Tibial nerve (tissue), 3 donors: ENCODE results near the gene ZBTB21.

Source experiments
- POLR2A ChIP-seq, 2 donors: fragments of 450-650 bp; IDR thresholded peaks; one replicate each; pipeline ENCODE4 v1.6.1; 2017; ENCODE audit warnings: antibody characterized with exemption in 2 of 2, mild to moderate bottlenecking in 2 of 2, moderate library complexity in 2 of 2
- TF ChIP-seq, protein P1 (sequence below), 5 experiments: fragments of 200-600 bp in 3 of 5; fragments of 450-650 bp in 2 of 5; sonication (generic) in 3 of 5; IDR thresholded peaks; one replicate each; pipeline ENCODE4 v1.5.1; 2016 to 2019; ENCODE audit warnings: antibody characterized with exemption in 5 of 5, mild to moderate bottlenecking in 3 of 5, moderate library complexity in 2 of 5

DNA sequence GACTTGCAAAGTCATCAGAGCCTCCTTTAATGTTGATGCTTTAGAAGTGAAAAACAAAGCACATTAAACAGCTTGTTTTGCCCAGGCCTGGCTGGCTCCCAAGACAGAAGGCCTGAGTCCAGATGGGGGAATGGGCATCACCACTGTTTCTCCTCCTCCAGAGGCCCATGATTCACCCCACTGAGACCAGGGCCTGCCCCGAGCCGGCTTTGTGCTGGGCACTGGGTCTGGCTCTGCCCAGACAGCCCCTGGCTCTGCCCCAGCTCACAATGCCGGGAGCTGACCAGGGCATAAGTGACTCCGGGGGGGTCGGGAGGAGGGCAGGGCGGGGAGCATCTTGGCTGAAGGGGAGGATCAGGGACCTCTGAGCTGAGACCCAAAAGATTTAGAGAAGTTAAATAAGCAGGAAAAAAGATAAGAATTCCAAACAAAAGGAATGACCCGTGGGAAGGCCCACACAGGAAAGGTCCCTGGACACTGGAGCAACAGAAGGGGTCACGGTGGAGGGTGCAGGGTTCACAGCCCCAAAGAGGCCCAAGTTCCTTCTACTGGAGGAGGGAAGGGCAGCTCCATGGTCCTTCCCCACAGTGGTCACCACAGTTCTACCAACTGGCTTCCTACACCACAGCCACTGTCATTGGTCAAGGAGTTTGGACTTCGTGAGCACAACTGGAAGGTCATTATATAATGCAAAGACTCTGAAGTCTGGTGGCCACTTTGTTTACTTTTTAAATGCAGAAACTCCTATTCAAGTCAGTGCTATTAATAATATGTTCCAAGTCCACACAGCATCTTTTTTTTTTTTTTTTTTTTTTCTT lies 61.9 kb downstream of the ZBTB21 start:
- TF ChIP-seq, protein P1, sequence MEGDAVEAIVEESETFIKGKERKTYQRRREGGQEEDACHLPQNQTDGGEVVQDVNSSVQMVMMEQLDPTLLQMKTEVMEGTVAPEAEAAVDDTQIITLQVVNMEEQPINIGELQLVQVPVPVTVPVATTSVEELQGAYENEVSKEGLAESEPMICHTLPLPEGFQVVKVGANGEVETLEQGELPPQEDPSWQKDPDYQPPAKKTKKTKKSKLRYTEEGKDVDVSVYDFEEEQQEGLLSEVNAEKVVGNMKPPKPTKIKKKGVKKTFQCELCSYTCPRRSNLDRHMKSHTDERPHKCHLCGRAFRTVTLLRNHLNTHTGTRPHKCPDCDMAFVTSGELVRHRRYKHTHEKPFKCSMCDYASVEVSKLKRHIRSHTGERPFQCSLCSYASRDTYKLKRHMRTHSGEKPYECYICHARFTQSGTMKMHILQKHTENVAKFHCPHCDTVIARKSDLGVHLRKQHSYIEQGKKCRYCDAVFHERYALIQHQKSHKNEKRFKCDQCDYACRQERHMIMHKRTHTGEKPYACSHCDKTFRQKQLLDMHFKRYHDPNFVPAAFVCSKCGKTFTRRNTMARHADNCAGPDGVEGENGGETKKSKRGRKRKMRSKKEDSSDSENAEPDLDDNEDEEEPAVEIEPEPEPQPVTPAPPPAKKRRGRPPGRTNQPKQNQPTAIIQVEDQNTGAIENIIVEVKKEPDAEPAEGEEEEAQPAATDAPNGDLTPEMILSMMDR (IDR thresholded peaks at IDR 0.05), result no peak
- TF ChIP-seq POLR2A (IDR thresholded peaks at IDR 0.05), result no peak
